GM04504 (cell line): Measurements from ENCODE around the gene GTPBP3.
A peak's percentile ranks its signal among the peaks of the same experiment; 100 is the strongest.
"Not testable (repeated sequence)": the region's sequence is repeated elsewhere in the genome, so short reads cannot be mapped to it uniquely, and the experiment has no call there.

ENCODE experiments used
- DNase-seq: peaks from one replicate; pipeline ENCODE4 v3.0.0-alpha.2; 2012; ENCODE audit warnings: low read depth

Gene GTPBP3

GRCh38 chr19:17336872-17337674 is at the start of gene GTPBP3:
Gene GTPBP3 (plus strand): TSS chr19:17337553. CDS start chr19:17337612, 59 bp downstream.
- DNase-seq: peak; percentile 95

GRCh38 chr19:17289489-17289888 is 47.9 kb upstream of the GTPBP3 start:
- DNase-seq: peak; percentile 55

- peak; percentile 85 for DNase-seq
These were observed 44.9 kb upstream of the GTPBP3 start for GRCh38 chr19:17292301-17293074.

GRCh38 chr19:17293605-17294004 is 43.7 kb upstream of the GTPBP3 start:
- DNase-seq: no peak

GRCh38 chr19:17294051-17294891 is 43.1 kb upstream of the GTPBP3 start:
- DNase-seq: no peak

- DNase-seq: not testable (repeated sequence)
These were observed 41.8 kb upstream of the GTPBP3 start for GRCh38 chr19:17295551-17295950.

GRCh38 chr19:17296273-17296672 is 41.1 kb upstream of the GTPBP3 start:
- no peak for DNase-seq

GRCh38 chr19:17296976-17297375 is 40.4 kb upstream of the GTPBP3 start:
- no peak for DNase-seq

- no peak for DNase-seq
These were observed 36.2 kb upstream of the GTPBP3 start for GRCh38 chr19:17300992-17301619.

GRCh38 chr19:17302391-17303166 is 34.8 kb upstream of the GTPBP3 start:
- DNase-seq: no peak

GRCh38 chr19:17303167-17303939 is 34.0 kb upstream of the GTPBP3 start, which contains the start of gene ABHD8:
Gene ABHD8 (minus strand): TSS chr19:17303425. CDS start chr19:17301616, 1,809 bp downstream.
- peak; percentile 88 for DNase-seq

GRCh38 chr19:17303940-17304267 is 33.4 kb upstream of the GTPBP3 start:
- no peak for DNase-seq

- no peak for DNase-seq
These were observed 32.8 kb upstream of the GTPBP3 start for GRCh38 chr19:17304386-17305215.

GRCh38 chr19:17305216-17305516 is 32.2 kb upstream of the GTPBP3 start:
- DNase-seq: no peak

- DNase-seq: peak; percentile 97
These were observed 31.7 kb upstream of the GTPBP3 start, which contains the start of gene MRPL34 for GRCh38 chr19:17305517-17306284. Gene MRPL34 (plus strand): TSS chr19:17305872. CDS start chr19:17305893, 21 bp downstream.

GRCh38 chr19:17306285-17306714 is 31.1 kb upstream of the GTPBP3 start:
- no peak for DNase-seq

GRCh38 chr19:17307876-17308377 is 29.4 kb upstream of the GTPBP3 start:
- no peak for DNase-seq
